BE2C (cell line): ENCODE results near the gene GGT5.
"Not testable (repeated sequence)": the region's sequence is repeated elsewhere in the genome, so short reads cannot be mapped to it uniquely, and the experiment has no call there.

Source experiments
- DNase-seq: peaks from one replicate; pipeline ENCODE4 v3.0.0-alpha.2; 2020
- H3K27me3 ChIP-seq: fragments of 250-450 bp; sonication (Bioruptor Pico); 2 replicates; pipeline ENCODE4 v1.5.1; 2020; ENCODE audit warnings: mild to moderate bottlenecking
- H3K36me3 ChIP-seq: fragments of 250-450 bp; sonication (Bioruptor Pico); 2 replicates; pipeline ENCODE4 v1.5.1; 2020; ENCODE audit warnings: mild to moderate bottlenecking
- H3K4me1 ChIP-seq: fragments of 250-450 bp; sonication (Bioruptor Pico); 2 replicates; pipeline ENCODE4 v1.5.1; 2020
- H3K4me3 ChIP-seq: 2 replicates; pipeline ENCODE4 v1.5.1; 2011; ENCODE audit warnings: low read depth, low read length
- H3K9me3 ChIP-seq: fragments of 250-450 bp; sonication (Bioruptor Pico); 2 replicates; pipeline ENCODE4 v1.5.1; 2020
- TF ChIP-seq, protein P1 (sequence below): IDR thresholded peaks from 2 replicates; pipeline ENCODE4 v1.5.1; 2012; ENCODE audit warnings: mild to moderate bottlenecking, low read depth, low read length

Gene GGT5

DNA sequence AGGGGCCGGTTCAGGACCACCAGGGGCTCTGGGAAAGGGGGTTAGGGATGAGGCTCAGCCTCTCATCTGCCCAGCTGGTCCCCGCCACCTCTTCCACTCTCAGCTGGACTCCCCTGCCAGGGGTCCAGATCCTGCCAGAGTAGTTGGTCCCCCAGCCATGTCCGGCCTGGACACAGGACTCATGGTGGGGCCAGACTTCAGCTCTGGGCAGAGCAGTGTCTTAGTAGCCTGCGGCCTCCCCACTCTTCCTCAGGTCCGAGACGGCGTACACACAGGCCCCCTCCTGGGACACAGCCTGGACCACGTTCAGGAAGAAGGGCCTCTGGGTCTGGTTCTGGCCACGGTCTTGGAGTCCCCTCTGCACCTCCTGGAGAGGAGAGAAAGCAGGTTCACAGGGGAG lies 25.1 kb downstream of the GGT5 start:
- no peak for DNase-seq
- Histone ChIP-seq H3K9me3 (peaks cover 3% of the 10 kb centered on the region), H3K36me3 (no peaks in the 10 kb centered on the region), H3K4me3 (no peak overlapping the region), H3K4me1 (no peaks in the 10 kb centered on the region), H3K27me3 (no peaks in the 10 kb centered on the region)
- TF ChIP-seq, protein P1, sequence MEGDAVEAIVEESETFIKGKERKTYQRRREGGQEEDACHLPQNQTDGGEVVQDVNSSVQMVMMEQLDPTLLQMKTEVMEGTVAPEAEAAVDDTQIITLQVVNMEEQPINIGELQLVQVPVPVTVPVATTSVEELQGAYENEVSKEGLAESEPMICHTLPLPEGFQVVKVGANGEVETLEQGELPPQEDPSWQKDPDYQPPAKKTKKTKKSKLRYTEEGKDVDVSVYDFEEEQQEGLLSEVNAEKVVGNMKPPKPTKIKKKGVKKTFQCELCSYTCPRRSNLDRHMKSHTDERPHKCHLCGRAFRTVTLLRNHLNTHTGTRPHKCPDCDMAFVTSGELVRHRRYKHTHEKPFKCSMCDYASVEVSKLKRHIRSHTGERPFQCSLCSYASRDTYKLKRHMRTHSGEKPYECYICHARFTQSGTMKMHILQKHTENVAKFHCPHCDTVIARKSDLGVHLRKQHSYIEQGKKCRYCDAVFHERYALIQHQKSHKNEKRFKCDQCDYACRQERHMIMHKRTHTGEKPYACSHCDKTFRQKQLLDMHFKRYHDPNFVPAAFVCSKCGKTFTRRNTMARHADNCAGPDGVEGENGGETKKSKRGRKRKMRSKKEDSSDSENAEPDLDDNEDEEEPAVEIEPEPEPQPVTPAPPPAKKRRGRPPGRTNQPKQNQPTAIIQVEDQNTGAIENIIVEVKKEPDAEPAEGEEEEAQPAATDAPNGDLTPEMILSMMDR, result no peak

DNA sequence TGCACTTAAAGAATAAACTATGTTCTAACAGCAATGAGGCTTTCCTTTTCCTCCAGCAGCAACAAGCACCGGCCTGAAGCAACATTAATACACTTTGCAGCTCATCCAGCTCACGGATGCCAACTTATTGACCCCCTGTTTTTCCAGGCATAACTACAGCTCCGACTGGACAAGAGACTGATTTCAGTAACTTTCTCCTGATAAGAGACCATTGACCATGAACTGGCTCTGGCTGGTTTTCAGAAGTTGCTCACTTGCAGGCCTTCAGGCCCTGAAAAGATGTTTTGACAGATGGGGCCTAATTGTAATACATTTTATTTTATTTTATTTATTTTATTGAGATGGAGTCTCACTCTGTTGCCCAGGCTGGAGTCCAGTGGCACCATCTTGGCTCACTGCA lies 27.5 kb downstream of the GGT5 start:
- Histone ChIP-seq H3K9me3 (no peaks in the 10 kb centered on the region), H3K4me1 (no peaks in the 10 kb centered on the region), H3K27me3 (no peaks in the 10 kb centered on the region), H3K36me3 (no peaks in the 10 kb centered on the region), H3K4me3 (no peak overlapping the region)
- no peak for DNase-seq
- TF ChIP-seq, protein P1, result no peak

GRCh38 chr22:24216541-24217209 lies 28.2 kb downstream of the GGT5 start:
- Histone ChIP-seq H3K4me1 (no peaks in the 10 kb centered on the region), H3K4me3 (no peak overlapping the region), H3K9me3 (no peaks in the 10 kb centered on the region), H3K27me3 (no peaks in the 10 kb centered on the region), H3K36me3 (no peaks in the 10 kb centered on the region)
- DNase-seq, result no peak
- TF ChIP-seq, protein P1, result no peak

DNA sequence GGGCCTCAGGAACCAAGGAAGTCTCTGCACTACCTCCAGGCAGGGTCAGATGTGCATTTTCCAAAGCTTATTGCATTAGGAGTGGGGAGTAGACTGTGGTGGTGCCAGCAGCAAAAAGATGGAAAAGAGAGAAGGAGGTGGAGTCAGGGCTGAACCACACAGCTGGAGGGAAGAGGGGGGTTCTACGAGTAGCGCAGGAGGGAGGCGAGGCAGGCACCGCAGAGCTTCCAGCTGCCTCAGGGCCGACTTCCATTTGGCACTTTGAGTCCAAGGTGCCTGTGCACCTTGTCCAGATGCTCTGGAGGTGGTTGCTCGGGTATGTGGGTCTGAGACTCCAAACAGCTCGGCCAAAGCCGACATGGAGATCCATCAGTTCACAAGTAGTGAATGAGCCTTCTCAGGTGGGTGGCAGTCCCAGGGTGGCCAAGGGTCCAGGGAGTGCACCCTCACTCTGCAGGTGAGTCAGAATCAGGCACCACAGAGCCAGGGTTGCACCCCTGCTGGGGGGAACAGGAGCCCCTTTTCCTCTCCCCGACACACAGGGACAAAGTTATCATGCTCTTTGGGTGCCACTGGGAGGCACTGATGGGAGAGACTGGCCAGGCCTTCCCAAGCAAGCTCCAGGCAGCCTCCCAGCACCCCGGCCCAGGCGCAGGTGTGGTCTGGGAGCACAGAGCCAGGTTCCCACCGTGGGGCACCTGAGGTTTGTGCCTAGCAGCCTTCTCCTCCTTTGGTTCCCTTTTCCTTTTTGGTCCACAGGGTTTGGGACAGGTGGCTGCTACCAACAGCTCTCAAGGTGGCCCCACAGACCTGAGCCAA lies 30.2 kb downstream of the GGT5 start:
- Histone ChIP-seq H3K27me3 (no peaks in the 10 kb centered on the region), H3K9me3 (no peaks in the 10 kb centered on the region), H3K4me1 (no peaks in the 10 kb centered on the region), H3K4me3 (no peak overlapping the region), H3K36me3 (no peaks in the 10 kb centered on the region)
- TF ChIP-seq, protein P1, result no peak
- no peak for DNase-seq

DNA sequence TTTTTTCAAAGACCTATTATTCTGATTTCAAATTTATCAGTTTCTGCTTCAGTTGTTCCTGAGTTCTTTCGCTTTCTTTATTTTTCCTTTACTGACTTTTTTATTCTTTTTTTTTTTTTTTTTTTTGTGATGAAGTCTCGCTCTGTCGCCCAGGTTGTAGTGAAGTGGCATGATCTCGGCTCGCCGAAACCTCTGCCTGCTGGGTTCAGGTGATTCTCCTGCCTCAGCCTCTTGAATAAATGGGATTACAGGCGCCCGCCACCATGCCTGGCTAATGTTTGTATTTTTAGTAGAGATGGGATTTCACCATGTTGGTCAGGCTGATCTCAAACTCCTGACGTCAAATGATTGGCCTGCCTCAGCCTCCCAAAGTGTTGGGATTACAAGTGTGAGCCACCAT lies 31.8 kb downstream of the GGT5 start:
- not testable (repeated sequence) for DNase-seq, H3K4me1 ChIP-seq, H3K9me3 ChIP-seq, H3K27me3 ChIP-seq, H3K4me3 ChIP-seq, H3K36me3 ChIP-seq

- not testable (repeated sequence) for H3K9me3 ChIP-seq, H3K4me3 ChIP-seq, H3K36me3 ChIP-seq
Measured at GRCh38 chr22:24211716-24212115, 33.2 kb downstream of the GGT5 start.

GRCh38 chr22:24210409-24210808 lies 34.5 kb downstream of the GGT5 start:
- not testable (repeated sequence) for H3K4me3 ChIP-seq, H3K36me3 ChIP-seq, DNase-seq, H3K27me3 ChIP-seq, H3K9me3 ChIP-seq, H3K4me1 ChIP-seq

More at GRCh38 chr22:24211716-24212115, 33.2 kb downstream of the GGT5 start:
- not testable (repeated sequence) for H3K27me3 ChIP-seq, H3K4me1 ChIP-seq, DNase-seq
